GM19025 (cell line): ENCODE measurements around the gene RASSF9.

ENCODE experiments used
- ATAC-seq: cut with Tn5 transposase; IDR thresholded peaks from one replicate; pipeline ENCODE4 v1.9.1; 2021; ENCODE audit warnings: mild to moderate bottlenecking, low read depth, moderate library complexity; ENCODE audit not compliant: unreplicated experiment

Gene RASSF9

GRCh38 chr12:85836197-85837090 lies at the start of gene RASSF9:
Gene RASSF9, minus strand, starts transcription at chr12:85836409. Its CDS starts 208 bp downstream, at chr12:85836201.
- no peak for ATAC-seq

GRCh38 chr12:85883763-85884162 lies 47.6 kb upstream of the RASSF9 start:
- ATAC-seq = no peak

- no peak for ATAC-seq
Measured at GRCh38 chr12:85877459-85877858, 41.2 kb upstream of the RASSF9 start.

GRCh38 chr12:85874031-85874461 lies 37.8 kb upstream of the RASSF9 start, which contains the start of gene NTS:
Gene NTS, plus strand, starts transcription at chr12:85874295. Its CDS starts 109 bp downstream, at chr12:85874404.
- peak; percentile 65 for ATAC-seq

GRCh38 chr12:85872497-85873091 lies 36.4 kb upstream of the RASSF9 start:
- ATAC-seq = peak; percentile 65

- peak; percentile 87 for ATAC-seq
Measured at GRCh38 chr12:85866986-85867776, 31.0 kb upstream of the RASSF9 start.

GRCh38 chr12:85865890-85866289 lies 29.7 kb upstream of the RASSF9 start:
- no peak for ATAC-seq

- ATAC-seq = no peak
Measured at GRCh38 chr12:85856966-85857365, 20.8 kb upstream of the RASSF9 start.

- no peak for ATAC-seq
Measured at GRCh38 chr12:85855305-85855704, 19.1 kb upstream of the RASSF9 start.

- no peak for ATAC-seq
Measured at GRCh38 chr12:85849344-85849743, 13.1 kb upstream of the RASSF9 start.

- ATAC-seq = no peak
Measured at GRCh38 chr12:85843606-85844310, 7.5 kb upstream of the RASSF9 start.

GRCh38 chr12:85835426-85836196 lies 598 bp downstream of the RASSF9 start:
- no peak for ATAC-seq

- no peak for ATAC-seq
Measured at GRCh38 chr12:85834378-85834777, 1.8 kb downstream of the RASSF9 start.

- no peak for ATAC-seq
Measured at GRCh38 chr12:85833579-85833978, 2.6 kb downstream of the RASSF9 start.

- ATAC-seq = no peak
Measured at GRCh38 chr12:85831327-85831990, 4.8 kb downstream of the RASSF9 start.

- no peak for ATAC-seq
Measured at GRCh38 chr12:85829391-85829790, 6.8 kb downstream of the RASSF9 start.

- ATAC-seq = no peak
Measured at GRCh38 chr12:85828576-85828975, 7.6 kb downstream of the RASSF9 start.

GRCh38 chr12:85825746-85826145 lies 10.5 kb downstream of the RASSF9 start:
- no peak for ATAC-seq
